KOPT-K1 (cell line): ENCODE measurements around the gene SULT2A1.
"Not testable (repeated sequence)": the region's sequence is repeated elsewhere in the genome, so short reads cannot be mapped to it uniquely, and the experiment has no call there.

ENCODE experiments used
- H3K27ac ChIP-seq: fragments of 200-600 bp; sonication (generic); 2 replicates; pipeline ENCODE4 v1.5.1; 2016; ENCODE audit warnings: antibody characterized with exemption, mild to moderate bottlenecking, low read depth, low read length; ENCODE audit not compliant: poor library complexity, severe bottlenecking
- H3K36me3 ChIP-seq: fragments of 200-600 bp; sonication (generic); 2 replicates; pipeline ENCODE4 v1.5.1; 2017; ENCODE audit warnings: antibody characterized with exemption, mild to moderate bottlenecking, low read length, moderate library complexity; ENCODE audit not compliant: insufficient read depth
- H3K9me3 ChIP-seq: fragments of 200-600 bp; sonication (generic); 2 replicates; pipeline ENCODE4 v1.5.1; 2017; ENCODE audit warnings: antibody characterized with exemption, low read length, mild to moderate bottlenecking; ENCODE audit not compliant: insufficient read depth, poor library complexity, severe bottlenecking

SULT2A1 gene

DNA sequence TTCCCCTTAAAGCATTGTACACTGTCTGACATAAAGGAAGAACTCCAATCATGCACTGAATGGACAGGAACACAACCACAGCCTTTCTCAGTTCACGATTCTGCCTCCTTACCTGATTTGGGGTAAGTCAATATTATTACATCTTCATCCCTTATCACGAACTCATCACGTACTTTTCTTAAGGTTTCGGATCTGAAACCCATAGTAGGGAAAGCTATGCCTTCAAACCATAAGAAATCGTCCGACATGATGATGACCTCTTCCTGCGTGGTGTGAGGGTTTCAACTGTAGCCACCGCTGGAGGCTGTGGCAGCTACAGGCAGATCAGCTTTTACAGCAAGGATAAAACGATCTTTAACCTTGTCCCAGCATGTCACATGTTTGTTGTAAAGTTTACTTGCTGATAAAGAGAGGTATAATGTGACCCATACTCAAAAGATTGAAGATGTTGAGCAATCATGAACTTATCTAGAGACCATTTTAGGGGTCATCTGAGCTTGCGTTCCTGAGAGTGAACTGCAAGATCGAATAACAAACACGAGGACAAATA lies at the start of gene SULT2A1:
Gene SULT2A1 (minus strand): TSS at position 306 of the 550 bp plus-strand sequence. CDS start 58 bp downstream, at position 248.
- H3K27ac ChIP-seq, result no peak within 1 kb of the TSS
- H3K9me3 ChIP-seq, result no peaks in the 10 kb centered on the region
- no peaks in the 10 kb centered on the region for H3K36me3 ChIP-seq

DNA sequence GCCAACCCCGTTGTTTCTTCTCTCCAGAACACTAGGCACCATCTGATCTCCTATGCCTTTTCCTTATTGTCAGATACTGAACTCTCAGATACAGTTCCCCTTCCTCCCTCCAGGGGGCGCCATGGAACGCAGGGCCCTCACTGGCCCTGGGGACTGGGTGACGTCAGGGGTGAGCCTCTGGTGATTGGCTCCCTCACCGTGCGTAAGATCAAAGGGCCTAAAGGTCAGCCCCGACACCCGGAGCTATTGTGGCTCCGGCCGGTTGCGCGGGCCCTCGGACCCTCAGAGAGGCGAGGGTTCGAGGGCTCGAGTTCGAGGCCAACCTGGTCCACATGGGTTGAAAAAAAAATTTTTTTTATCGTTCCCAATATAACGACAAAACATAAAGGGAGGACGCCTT lies 42.5 kb upstream of the SULT2A1 start:
- not testable (repeated sequence) for H3K36me3 ChIP-seq, H3K9me3 ChIP-seq, H3K27ac ChIP-seq

DNA sequence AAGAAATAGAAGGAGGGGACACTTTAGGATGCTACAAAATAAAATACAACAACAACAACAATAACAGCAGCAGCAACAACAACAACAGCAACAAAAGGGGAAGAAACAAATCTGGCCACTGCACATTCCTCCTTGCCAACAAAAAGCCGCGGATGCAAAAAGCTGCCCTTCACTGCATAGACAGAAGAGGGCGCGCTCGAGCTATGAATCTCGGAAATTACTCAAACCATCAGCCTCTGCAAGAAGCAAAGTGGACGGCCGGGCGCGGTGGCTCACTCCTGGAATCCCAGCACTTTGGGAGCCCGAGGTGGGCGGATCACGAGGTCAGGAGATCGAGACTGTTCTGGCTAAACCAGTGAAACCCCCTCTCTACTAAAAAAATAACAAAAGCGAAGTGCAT lies 34.0 kb upstream of the SULT2A1 start:
- not testable (repeated sequence) for H3K9me3 ChIP-seq, H3K36me3 ChIP-seq, H3K27ac ChIP-seq

GRCh38 chr19:47910191-47910590 lies 24.1 kb upstream of the SULT2A1 start:
- not testable (repeated sequence) for H3K27ac ChIP-seq, H3K36me3 ChIP-seq, H3K9me3 ChIP-seq

GRCh38 chr19:47909350-47909749 lies 23.2 kb upstream of the SULT2A1 start:
- not testable (repeated sequence) for H3K27ac ChIP-seq, H3K9me3 ChIP-seq, H3K36me3 ChIP-seq

DNA sequence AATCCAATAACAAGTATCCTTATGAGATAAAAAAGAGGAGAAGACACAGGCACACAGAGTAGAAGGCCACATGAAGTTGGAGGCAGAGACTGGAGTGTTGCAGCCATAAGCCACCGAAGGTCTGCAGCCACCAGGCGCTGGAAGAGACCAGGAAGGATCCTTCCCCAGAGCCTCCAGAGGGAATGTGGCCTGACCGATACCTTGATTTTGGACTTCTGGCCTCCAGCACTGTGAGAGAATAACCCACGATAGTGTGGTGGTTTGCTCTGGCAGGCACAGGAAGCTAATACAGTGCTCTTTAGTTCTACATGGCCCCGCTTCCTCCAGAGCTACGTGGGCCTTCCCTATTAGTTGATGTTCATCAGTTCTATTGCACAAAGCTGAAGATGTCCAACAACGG lies 15.3 kb upstream of the SULT2A1 start:
- Histone ChIP-seq H3K36me3 (no peaks in the 10 kb centered on the region), H3K9me3 (no peaks in the 10 kb centered on the region), H3K27ac (no peak overlapping the region)

DNA sequence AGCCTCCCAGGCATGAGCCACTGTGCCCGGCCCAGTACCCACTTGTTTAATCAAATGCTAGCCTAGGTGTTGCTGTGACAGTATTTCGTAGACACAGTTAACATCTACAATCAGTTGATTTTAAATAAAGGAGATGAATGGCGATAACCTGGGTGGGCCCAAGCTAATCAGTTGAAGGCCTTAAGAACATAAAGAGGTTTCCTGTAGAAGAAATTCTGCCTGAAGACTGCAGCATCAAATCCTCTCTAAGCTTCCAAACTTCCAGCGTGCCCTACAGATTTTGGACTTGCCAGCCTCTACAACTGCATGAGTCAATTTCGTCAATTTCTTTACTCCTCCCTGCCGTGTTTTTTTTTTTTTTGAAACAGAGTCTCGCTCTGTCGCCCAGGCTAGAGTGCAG lies 13.2 kb upstream of the SULT2A1 start:
- H3K9me3 ChIP-seq, result no peaks in the 10 kb centered on the region
- no peaks in the 10 kb centered on the region for H3K36me3 ChIP-seq
- no peak overlapping the region for H3K27ac ChIP-seq

DNA sequence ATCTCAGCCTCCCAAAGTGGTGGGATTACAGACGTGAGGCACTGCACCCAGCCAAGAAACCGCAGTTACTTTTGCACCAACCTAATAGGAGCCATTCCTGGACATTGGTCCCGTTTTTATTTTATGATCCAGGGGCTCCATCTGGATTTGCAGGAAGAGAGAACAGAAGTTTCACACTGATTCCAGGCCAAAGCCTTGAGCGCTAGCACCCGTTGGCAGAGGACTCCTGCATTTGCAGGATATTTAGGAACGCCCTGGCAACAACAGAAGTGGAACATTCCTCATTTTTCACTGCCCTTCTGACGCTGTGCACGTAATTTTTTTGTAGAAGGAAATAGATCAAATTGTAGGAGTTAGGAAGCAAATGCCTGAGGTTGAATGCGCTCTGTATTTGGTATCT lies 11.7 kb upstream of the SULT2A1 start:
- no peak overlapping the region for H3K27ac ChIP-seq
- no peaks in the 10 kb centered on the region for H3K36me3 ChIP-seq
- peaks cover 2% of the 10 kb centered on the region for H3K9me3 ChIP-seq

- H3K9me3 ChIP-seq, result peaks cover 13% of the 10 kb centered on the region
- no peaks in the 10 kb centered on the region for H3K36me3 ChIP-seq
- H3K27ac ChIP-seq, result no peak overlapping the region
Measured at GRCh38 chr19:47896773-47897172, 10.7 kb upstream of the SULT2A1 start.

DNA sequence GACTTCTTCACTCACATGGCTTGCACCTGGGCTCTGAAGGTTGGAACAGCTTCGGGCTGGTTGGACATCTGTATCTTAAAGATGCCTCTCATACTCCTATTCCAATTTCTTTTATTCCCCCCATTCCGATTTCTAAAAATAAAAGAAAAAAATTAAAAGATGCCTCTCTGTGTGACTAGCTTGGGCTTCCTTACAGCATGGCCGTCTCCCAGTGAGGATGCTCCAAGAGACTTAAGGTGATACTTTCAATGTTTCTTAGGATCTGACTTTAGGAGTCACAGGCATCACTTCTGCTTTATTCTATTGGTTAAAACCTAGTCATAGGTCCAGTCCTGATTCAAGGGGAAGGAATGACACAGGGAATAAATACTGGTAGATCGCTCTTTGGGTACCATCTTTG lies 9.9 kb upstream of the SULT2A1 start:
- H3K36me3 ChIP-seq, result no peaks in the 10 kb centered on the region
- H3K9me3 ChIP-seq, result peaks cover 14% of the 10 kb centered on the region
- H3K27ac ChIP-seq, result no peak overlapping the region

GRCh38 chr19:47895165-47895782 lies 9.2 kb upstream of the SULT2A1 start:
- no peak overlapping the region for H3K27ac ChIP-seq
- H3K9me3 ChIP-seq, result peaks cover 14% of the 10 kb centered on the region
- H3K36me3 ChIP-seq, result no peaks in the 10 kb centered on the region

- H3K9me3 ChIP-seq, result peaks cover 14% of the 10 kb centered on the region
- H3K27ac ChIP-seq, result no peak overlapping the region
- H3K36me3 ChIP-seq, result no peaks in the 10 kb centered on the region
Measured at GRCh38 chr19:47891923-47892666, 6.0 kb upstream of the SULT2A1 start.

DNA sequence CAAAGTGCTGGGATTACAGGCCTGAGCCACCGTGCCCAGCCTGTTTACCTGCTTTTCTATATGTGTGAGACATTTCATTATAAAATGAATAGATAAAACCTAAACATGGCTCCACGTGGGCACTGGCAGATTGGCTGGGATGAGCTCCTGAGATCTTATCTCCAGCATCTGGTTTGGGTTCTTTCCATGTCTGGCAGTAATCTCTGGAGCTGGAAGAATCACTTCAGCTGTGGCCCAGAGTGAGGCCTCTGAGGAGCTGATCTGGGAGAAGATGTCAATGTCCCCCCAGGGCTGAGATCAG lies 5.5 kb upstream of the SULT2A1 start:
- Histone ChIP-seq H3K27ac (no peak overlapping the region), H3K36me3 (no peaks in the 10 kb centered on the region), H3K9me3 (peaks cover 14% of the 10 kb centered on the region)

DNA sequence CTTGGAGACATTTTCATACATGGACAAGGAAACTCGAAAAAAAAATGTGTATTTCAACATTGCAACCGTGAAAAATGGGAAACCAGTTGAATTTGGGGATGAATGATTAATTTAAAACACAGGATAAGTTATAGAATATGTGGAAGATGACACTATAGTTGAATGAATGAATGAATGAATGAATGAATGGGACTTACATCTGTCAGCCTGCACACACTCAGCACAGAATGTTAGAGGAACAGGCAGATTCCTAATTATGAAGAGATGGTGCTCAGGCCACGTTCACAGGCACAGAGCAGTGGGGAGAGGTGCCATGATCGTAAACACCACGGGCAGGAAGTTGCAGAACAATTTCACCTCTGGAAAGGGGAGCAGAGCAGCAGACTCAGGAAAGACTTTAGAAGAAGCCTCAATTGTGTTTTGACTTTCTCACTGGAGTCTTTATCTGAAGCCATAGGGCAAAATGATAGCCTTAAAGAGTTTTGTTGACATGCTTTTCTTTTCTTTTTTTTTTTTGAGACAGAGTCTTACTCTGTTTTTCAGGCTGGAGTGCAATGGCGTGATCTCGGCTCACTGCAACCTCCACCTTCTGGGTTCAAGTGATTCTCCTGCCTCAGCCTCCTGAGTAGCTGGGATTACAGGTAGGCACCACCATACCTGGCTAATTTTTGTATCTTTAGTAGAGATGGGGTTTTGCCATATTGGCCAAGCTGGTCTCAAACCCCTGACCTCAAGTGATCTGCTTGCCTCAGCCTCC lies 4.9 kb upstream of the SULT2A1 start:
- Histone ChIP-seq H3K9me3 (peaks cover 14% of the 10 kb centered on the region), H3K27ac (no peak overlapping the region)

DNA sequence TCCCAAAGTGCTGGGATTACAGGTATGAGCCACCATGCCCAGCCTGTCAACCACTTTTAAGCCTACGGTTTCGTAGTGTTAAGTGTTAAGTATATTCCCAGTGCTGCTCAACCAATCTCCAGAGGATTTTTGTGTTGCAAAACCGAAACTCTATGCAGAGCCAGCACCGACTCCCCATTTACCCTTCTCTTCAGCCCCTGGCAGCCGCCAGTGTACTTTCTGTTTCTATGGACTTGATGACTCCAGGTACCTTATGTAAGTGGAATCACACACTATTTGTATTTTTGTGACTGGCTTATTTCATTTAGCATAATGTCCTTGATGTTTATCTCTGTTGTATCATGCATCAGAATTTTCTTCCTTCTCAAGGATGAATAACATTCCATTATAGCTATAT lies 1.1 kb downstream of the SULT2A1 start:
- Histone ChIP-seq H3K36me3 (no peaks in the 10 kb centered on the region), H3K9me3 (no peaks in the 10 kb centered on the region), H3K27ac (no peak overlapping the region)

More for the DNA sequence above, 4.9 kb upstream of the SULT2A1 start:
- H3K36me3 ChIP-seq, result no peaks in the 10 kb centered on the region
